ENCODE measurements around the gene ZC3H18.
A peak's percentile ranks its signal among the peaks of the same experiment; 100 is the strongest.

ZC3H18 gene

DNA sequence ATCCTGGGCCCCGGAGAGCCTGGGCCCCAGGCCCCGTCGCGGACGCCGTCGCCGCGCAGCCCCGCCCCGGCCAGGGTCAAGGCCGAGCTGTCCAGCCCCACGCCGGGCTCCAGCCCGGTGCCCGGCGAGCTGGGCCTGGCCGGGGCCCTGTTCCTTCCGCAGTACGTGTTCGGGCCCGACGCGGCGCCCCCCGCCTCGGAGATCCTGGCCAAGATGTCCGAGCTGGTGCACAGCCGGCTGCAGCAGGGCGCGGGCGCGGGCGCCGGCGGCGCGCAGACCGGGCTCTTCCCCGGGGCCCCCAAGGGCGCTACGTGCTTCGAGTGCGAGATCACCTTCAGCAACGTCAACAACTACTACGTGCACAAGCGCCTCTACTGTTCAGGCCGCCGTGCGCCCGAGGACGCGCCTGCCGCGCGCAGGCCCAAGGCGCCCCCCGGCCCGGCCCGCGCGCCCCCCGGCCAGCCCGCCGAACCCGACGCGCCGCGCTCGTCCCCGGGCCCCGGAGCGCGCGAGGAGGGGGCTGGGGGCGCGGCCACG is 36.8 kb upstream of the ZC3H18 start:
- DNase-seq = no peak

DNA sequence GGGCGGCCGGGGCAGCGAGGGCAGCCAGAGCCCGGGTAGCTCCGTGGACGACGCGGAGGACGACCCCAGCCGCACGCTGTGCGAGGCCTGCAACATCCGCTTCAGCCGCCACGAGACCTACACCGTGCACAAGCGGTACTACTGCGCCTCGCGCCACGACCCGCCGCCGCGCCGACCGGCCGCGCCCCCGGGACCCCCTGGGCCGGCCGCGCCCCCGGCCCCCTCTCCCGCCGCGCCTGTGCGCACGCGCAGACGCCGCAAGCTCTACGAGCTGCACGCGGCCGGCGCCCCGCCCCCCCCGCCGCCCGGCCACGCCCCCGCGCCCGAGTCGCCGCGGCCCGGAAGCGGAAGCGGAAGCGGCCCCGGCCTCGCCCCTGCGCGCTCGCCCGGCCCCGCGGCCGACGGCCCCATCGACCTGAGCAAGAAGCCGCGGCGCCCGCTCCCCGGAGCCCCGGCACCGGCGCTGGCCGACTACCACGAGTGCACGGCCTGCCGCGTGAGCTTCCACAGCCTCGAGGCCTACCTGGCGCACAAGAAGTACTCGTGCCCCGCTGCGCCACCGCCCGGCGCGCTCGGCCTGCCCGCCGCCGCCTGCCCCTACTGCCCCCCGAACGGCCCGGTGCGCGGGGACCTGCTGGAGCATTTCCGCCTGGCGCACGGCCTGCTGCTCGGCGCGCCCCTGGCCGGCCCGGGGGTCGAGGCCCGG is 36.1 kb upstream of the ZC3H18 start:
- DNase-seq = peak; percentile 77

DNA sequence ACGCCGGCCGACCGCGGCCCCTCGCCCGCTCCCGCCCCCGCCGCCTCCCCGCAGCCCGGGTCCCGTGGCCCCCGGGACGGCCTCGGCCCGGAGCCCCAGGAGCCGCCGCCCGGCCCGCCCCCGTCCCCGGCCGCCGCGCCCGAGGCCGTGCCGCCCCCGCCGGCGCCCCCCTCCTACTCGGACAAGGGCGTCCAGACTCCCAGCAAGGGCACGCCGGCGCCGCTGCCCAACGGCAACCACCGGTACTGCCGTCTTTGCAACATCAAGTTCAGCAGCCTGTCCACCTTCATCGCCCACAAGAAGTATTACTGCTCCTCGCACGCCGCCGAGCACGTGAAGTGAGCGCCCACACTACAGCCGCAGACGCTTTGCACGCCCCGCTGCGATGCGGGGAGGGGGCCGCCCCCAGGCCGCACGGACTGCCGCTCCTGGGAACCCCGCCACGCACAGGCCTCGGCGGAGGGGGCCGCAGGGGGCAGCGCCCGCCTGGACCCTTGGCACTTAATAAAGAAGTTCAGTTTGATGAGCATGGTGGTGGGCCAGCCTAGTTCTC is 35.5 kb upstream of the ZC3H18 start:
- DNase-seq = peak; percentile 38

DNA sequence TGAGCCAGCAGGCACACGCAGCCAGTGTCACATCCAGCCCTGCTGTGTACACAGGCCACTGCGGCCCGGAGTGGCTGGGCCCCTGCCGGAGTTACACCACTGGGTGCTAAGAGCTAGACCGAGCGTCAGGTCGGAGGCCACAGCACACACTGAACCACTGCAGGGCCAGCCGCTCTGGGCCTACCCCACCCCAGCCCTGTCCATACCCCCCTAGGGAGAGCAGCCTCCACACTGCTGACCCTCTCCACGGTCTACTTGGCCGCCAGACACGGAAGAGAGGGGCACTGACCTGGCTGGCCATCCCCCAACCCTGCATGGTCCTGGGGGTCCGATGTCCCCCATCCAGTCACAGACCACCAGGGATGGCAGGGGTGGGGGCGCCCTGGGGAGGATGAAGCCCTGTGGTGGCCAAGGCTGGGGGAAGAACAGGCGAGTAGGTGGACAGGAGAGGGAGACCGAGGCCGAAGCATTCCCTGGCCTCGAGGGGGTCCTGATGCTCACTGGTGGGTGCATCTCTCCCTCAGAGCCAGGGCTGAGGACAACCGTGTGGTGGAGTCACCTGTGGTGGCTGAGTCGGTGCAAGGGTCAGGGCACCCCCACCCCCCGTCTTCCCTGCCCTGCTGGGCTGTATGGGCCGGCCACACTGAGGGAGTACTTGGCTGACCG is 34.9 kb upstream of the ZC3H18 start:
- no peak for DNase-seq

DNA sequence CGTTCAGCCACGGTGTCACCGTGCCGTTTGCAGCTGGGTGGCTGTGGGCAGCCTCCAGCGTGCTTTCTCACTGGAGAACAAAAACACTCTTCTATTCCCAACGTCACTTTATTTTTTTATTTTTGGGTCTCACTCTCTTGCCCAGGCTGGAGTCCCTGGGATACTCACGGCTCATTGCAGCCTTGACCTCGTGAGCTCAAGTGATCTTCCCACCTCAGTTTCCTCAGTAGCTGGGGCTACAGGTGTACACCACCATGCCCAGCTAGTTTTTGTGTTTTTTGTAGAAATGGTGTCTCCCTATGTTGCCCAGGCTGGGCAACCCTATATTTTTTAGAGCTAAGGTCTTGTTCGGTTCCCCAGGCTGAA is 34.4 kb upstream of the ZC3H18 start:
- DNase-seq = no peak

DNA sequence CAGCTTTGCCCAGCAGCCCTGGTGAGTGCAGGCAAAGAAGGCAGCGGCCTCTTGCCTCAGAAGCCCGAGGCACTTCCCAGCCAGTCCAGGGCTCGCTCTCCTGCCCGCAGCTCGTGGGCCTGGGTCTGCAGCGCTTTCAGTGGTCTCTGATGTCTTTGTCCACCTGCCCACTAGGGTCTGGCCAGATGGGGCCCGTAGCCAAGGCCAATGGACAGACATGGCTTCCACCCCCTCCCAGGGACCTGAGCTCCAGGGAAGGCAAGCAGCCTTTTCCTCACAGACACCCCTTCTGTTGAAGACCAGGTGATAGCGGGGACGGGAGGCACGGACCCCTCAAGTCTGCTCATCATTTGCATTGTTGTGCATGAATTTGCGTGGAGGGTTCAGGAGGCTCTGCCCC is 33.7 kb upstream of the ZC3H18 start:
- DNase-seq = no peak

DNA sequence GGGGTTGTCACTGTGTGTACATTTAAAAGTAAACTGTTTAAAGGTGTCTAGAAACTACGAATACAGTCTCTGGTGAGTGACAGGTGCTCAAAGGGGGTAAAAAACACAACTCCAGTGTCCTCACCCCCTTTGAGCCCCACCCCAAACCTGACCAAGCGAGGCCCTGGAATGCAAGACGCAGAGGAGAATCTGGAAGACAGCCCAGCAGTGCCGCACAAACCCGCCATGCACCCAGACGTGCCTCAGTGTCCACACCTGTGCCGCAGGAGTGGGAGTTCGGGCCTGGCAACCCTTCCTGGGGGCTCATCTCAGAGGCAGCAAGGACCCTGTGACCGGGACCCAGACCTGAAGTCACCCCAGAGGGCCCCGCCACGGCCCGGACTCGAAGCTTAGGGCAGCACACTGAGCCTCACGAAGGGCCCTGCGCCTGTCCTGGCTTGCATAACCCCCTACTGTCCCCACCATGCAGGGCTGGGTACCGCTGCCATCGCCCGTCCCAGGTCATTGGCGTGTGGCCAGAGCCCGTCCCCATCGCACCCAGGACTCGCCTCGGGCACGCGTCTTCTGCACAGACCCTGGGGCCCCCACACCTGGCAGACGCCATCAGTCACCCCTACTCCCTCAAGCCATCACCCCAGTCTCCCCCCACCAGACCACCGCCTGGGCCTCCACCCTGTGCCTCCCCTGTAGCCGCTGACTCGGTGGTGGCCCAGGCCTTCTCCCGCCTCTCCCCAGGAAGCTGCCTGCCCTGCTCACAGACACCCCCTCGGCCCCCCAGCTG is 33.0 kb upstream of the ZC3H18 start:
- no peak for DNase-seq

DNA sequence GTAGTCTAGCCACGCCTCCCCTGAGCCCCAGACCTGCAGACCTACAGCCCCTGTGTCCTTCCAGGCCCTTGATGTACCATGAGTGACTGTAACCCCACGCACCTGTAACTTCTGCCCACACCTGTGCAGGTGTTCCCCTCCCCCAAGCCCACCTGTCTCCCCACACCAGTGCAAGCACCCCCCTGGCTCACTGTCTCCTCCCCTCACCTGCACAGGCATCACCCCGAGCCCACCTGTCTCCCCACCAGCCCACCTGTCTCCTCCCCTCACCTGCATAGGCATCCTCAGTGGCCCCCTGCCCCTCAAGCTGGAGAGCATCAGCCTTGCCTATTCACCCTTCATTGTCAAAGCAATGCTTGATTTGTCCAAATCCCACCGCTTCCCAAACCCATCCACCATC is 32.3 kb upstream of the ZC3H18 start:
- DNase-seq = no peak

DNA sequence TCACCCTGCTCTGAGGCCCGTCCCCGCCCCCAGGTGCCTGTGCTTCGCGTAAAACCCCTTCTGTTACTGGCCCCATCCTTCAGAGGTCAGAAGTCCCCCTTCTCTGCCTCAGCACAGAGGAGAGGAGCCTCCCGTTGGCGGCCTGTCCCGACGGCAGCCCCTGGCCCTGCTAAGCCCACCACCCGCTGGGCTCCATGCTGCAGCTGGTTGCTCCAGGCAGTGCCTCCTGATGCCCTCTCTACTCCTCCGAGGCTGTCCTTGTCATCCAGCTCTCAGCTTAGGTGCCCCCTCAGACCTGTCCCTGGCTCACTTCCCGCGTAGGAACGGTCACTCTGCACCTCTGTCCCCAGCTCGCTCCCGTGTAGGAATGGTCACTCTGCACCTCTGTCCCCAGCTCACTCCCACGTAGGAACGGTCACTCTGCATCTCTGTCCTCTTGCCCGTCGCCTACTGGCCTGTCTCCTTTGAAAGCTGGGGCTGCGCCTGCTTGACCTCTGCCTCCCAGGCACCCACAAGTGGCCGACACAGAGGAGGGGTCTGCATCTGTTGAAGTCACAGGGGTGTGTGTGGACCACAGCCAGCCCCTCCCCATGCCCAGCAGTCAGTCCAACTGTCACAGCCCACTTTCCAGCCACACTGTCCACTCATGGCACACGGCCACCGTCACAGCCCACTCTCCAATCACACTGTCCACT is 31.7 kb upstream of the ZC3H18 start:
- DNase-seq = no peak

DNA sequence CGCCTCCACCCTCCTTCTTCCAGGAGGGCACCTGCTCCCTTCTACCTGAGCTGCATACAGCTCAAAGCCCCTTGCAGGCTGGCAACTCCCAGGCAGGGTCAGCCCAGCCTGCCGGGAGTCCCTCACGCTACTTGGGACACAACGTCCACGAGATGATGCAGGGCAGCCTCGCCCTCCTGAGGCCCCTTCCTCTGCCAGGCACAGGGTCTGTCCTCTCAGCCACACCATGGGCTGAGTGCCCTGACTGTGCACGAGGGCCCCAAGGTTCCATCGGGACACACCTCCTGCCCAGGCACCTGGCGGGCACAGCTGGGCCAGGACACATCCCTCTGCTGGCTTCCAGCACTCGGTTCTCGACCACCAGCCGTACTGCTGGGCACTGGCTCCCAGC is 30.9 kb upstream of the ZC3H18 start:
- no peak for DNase-seq

DNA sequence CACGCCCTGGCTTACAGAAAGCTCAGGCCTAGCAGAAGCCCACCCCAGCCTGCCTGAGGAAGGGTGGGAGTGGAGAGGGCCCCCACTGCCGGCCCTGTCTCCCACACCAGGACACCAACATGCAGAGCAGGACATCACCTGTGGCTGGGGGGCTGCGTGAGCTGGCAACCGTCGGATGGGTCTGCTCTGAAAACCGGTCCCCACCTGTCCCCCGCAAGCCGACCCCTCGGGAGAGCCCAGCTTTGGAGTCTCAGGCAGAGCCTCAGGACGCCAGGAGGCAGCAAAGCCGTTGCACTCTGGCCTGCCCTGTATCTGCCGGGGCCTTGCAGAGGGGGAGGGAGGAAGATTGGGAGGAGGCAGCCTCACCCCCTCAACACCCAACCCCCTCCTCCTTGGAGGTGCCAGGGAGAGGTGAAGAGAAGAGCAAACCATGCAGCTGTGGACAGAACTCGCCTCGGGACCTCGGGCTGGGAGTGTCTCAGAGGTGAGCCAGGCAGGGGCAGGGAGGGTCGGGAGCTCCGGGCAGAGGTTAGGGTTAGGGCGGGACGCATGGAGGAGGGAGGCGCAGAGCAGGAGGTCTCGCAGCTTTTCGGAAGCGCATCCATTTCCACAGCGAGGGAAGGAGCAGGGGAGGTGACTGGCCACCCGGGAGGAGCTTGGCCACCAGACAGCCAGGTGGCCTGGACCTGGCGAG is 30.4 kb upstream of the ZC3H18 start:
- no peak for DNase-seq

DNA sequence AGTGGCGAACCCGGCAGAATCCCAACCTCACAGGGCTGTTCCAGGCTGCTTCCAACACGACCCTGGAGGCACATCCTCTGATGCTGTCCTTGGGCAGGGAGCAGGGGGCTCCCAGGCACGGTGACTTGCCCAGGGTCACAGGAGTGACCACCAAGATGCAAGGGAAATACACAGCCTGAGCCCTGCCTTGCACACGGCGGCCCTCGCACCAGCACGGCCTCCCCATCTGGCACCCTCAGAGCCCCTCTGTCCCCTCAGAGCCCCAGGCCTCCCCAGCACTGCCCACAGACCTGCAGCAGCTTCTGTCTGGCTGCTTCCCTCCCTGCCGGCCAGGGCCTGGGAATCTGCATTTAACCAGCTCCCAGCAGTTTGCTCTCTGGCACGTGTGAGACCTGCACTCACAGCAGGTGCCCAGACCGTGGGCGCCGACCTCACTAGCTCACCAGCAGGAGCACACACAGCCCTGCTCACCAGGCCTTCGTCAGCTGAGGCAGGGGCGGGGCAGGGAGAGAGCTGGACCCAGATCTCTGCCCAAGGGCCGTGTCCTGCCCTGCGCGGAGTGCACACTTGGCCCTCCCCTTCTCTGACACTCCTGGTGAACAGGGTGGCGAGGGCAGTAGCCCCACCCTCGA is 29.7 kb upstream of the ZC3H18 start:
- no peak for DNase-seq

DNA sequence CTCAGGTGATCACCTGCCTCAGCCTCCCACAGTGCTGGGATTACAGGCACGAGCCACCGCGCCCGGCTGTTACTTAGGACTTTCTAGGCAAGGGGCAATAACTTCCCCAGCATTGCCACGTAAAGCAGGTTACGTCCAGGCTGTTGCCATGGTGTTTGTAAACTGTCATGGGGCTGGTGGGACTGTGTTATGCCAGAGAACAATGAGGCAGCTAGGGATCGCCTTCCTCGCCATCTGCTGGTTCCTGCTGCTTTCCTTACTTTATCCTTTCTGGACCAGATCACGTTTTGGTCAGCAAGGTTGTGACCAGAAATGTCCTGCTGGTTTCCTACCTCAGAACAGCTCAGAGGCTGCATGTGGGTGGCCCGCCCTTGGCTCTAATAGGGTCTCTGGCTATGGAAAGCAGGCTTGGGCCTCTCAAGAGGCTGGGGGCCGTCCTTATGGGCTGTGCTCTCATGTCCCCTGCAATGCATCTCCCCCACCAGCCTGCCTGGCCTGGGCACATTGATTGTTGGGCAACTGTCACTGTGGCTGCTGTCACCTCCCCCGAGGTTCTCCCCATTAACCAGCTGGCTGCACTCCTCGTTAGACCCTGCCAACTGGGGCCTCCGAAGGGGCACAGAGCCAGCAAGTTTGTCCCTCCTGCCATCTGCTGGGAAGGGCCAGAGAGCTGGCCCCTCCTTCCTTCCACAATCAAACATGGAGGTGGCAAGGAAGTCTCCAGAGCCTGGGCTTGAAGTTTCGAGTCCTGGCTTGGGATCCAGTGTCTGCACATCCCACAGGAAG is 28.2 kb upstream of the ZC3H18 start:
- DNase-seq = no peak

DNA sequence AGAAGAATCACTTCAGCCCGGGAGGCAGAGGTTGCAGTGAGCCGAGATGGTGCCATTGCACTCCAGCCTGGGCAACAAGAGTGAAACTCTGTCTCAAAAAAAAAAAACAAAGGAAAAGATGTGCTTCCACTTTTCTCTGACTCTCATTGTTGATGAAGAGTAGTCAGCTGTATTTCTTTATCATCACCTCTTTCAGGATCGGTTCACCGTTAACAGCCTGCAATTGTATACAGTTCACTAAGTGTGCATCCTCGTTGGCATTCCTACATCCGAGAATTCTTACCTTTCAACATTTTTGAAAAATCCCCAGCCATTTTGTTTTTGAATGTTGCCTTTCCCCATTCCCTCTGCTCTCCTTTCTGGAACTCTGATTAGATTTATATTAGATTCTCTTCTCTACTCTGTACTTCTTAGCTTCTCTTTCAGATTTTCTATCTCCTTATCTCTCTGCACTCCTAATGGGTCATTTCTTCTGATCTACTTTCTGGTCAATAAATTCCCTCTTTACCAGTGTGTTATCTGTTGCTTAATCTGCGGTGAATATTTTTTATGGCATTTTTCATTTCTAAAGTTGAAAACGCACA is 26.9 kb upstream of the ZC3H18 start:
- DNase-seq = no peak

DNA sequence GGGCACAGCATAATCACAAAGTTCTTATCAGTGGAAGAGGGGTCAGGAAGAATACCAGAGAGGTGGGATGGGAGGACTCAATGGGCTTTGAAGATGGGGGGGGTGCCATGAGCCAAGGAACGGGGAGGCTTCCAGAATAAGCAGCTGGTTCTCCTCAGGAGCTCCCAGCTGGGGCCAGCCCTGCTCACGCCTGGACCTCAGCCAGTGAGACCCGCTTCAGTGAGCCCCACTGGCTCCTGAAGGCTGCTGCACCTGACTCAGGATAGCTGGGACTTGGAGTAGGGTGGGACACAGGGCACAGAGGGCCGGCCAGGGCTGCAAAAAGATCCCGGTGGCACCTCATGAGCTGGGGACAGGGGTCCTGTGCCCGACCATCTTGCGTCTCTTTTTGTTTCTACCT is 24.4 kb upstream of the ZC3H18 start:
- DNase-seq = no peak

DNA sequence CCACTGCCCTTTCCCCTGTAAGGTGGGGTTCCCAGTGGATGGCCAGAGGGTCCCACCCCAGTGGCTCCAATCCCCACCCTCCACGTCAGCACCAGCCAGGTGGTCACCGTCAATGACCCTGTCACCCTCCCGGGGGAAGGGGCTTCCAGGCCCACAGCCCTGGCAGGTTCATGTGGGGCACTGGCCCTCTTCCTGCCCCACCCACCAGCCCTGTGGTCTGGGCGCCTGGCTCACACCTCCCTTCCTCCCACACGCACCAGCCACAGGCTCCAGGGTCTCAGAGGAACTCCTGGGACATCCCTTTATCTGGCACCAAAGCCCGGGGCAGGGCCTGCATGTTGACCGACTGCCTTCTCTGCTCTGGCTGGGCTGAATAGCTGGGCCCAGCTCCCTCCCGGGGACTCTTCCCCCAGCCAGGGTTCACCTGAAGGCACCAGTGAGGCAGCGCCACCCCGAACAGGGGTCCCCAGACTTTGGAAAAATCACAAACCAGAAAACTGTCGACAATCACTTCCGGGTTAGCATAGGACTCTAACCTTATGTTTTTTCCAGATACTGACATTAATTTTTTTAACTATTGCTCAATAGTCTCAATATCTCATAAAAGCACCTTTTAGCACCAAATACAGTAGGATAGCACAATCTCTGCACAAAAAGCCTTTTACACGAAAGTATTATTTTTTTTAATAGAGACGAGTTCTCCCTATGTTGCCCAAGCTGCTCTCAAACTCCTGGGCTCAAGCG is 21.9 kb upstream of the ZC3H18 start:
- no peak for DNase-seq

DNA sequence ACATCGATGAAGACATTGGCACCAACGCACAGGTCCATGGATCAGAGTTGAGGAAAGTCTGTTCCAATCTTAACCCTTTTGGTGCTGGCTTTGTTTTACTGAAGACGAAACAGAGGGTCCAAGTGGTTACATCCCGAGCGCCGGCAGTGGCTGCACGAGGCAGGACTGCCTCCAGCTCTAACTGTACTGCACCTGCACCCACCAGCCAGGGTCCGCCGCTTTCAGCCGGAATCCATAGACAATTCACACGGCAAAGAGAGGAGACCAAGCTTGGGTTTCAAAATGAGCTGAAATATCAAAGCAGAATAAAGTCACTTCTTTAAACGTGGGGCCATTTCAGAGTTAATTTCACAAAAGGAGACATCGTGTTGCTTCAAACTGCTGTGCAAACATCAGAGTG is 21.2 kb upstream of the ZC3H18 start:
- DNase-seq = no peak

DNA sequence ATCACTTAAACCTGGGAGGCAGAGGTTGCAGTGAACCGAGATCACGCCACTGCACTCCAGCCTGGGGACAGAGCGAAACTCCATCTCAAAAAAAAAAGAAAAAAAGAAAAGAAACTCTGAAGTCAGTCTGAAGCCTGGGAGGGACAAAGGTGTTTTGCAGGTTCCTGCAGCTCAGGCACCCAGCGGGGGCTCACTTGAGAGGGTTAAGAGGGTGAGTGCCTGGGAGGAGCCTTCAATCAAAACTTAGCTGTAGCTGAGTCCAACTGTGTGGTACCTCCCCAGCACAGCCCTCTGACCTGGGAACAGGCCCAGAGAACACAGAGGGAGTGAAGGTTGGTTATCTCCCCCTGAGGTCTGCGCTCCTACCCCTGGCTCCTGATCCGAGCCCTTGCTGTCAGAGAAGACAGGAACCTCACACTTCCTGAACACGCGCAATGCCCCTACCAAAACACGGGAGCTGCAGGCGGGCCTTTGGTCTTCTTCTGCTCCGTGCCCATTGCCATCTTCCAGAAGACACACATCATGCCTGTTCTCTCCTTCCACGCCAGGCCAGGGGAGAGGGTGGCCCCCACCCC is 20.4 kb upstream of the ZC3H18 start:
- no peak for DNase-seq

DNA sequence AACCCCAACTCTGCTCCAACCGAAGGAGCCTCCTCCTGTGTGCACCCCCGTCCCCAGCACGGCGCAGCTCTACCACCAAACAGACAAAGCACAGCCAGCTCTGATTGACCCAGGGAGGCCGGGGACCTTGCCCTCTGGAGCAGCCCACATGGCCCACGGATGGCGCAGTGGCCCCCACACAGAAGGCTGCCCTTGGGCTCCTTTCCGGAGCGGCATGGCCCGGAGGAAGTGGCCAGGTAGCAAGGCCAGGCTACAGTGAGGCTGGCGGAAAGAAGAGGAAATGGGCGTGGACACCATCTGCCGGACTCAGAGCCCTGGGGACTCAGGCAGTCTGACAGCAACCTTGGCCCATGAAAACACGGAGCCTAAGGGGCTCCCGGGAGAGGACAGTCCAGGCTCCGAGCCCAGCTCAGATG is 19.9 kb upstream of the ZC3H18 start:
- no peak for DNase-seq

DNA sequence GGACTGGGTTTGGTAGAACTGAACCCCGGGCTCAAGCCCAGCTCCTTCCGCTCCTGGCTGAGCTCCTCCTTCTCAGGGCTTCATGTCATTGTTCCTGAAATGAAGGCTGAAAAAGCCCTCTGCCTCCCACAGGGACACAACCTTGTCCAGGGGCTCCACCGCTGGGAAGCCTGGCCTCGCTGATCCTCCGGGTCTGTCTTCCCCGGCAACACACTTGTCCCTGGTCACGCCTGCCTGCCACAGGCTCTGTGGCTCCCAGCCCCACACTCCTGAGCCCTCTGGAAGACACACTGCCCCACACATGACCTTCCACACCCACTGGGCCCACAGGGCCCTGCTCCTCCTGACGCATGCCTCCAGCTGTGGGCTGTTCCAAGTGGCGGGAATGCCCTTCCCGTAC is 18.0 kb upstream of the ZC3H18 start:
- DNase-seq = no peak

All from stimulated activated CD4-positive, alpha-beta T cell treated with anti-CD3 and anti-CD28 coated beads, Interleukin-4, amount 100 ng/mL, for 24 hours (primary cell).